GM19239 (cell line): ENCODE data around the gene LRP1.

ENCODE experiments used
- DNase-seq: peaks from one replicate; pipeline ENCODE4 v3.0.0; 2011; ENCODE audit warnings: low spot score; ENCODE audit not compliant: insufficient read length
- FAIRE-seq: peaks from 2 replicates; lab custom pipeline; 2011; peaks lifted over from hg19 to GRCh38; lab: Jason Lieb, UNC

Gene LRP1

GRCh38 chr12:57168058-57168457, 39.8 kb downstream of the LRP1 start:
- FAIRE-seq (no peak), DNase-seq (no peak)

GRCh38 chr12:57169046-57169795, 40.9 kb downstream of the LRP1 start:
- no peak for DNase-seq
- FAIRE-seq = no peak

- DNase-seq (no peak), FAIRE-seq (no peak)
These were observed 41.7 kb downstream of the LRP1 start for GRCh38 chr12:57169969-57170368.

GRCh38 chr12:57170408-57170807, 42.1 kb downstream of the LRP1 start:
- DNase-seq (no peak), FAIRE-seq (no peak)

GRCh38 chr12:57170927-57171326, 42.6 kb downstream of the LRP1 start:
- DNase-seq = no peak
- FAIRE-seq = no peak

- no peak for DNase-seq
- no peak for FAIRE-seq
These were observed 43.4 kb downstream of the LRP1 start for GRCh38 chr12:57171668-57172067.

GRCh38 chr12:57173089-57173488, 44.8 kb downstream of the LRP1 start:
- DNase-seq (no peak), FAIRE-seq (no peak)

GRCh38 chr12:57173683-57174082, 45.4 kb downstream of the LRP1 start:
- DNase-seq (no peak), FAIRE-seq (no peak)

GRCh38 chr12:57175428-57176138, 47.3 kb downstream of the LRP1 start:
- FAIRE-seq (no peak), DNase-seq (no peak)

- DNase-seq = no peak
- no peak for FAIRE-seq
These were observed 47.8 kb downstream of the LRP1 start for GRCh38 chr12:57176139-57176477.

- FAIRE-seq (no peak), DNase-seq (no peak)
These were observed 48.6 kb downstream of the LRP1 start for GRCh38 chr12:57176846-57177245.

GRCh38 chr12:57177354-57177753, 49.1 kb downstream of the LRP1 start:
- FAIRE-seq (no peak), DNase-seq (no peak)

- DNase-seq (no peak), FAIRE-seq (no peak)
These were observed 49.9 kb downstream of the LRP1 start for GRCh38 chr12:57178213-57178612.

GRCh38 chr12:57179331-57180086, 51.2 kb downstream of the LRP1 start:
- FAIRE-seq = no peak
- DNase-seq = no peak

GRCh38 chr12:57180321-57180989, 52.2 kb downstream of the LRP1 start:
- DNase-seq (no peak), FAIRE-seq (no peak)

- FAIRE-seq = no peak
- DNase-seq = no peak
These were observed 52.8 kb downstream of the LRP1 start for GRCh38 chr12:57181072-57181471.

- DNase-seq = no peak
These were observed 53.4 kb downstream of the LRP1 start for GRCh38 chr12:57181561-57182155.

GRCh38 chr12:57182918-57183575, 54.8 kb downstream of the LRP1 start:
- DNase-seq (peak; percentile 99), FAIRE-seq (peak; percentile 94)

More at GRCh38 chr12:57181561-57182155, 53.4 kb downstream of the LRP1 start:
- no peak for FAIRE-seq

GRCh38 chr12:57183939-57184725, 55.8 kb downstream of the LRP1 start:
- FAIRE-seq = no peak
- no peak for DNase-seq
